ENCODE data around the gene CERKL.

Gene CERKL

GRCh38 chr2:181588546-181588945 lies 68.4 kb downstream of the CERKL start:
- no peak for TF ChIP-seq POLR2AphosphoS5 (IDR thresholded peaks at IDR 0.05; ENCODE audit: low read depth, low read length)
- TF ChIP-seq TAF1 (IDR thresholded peaks at IDR 0.05; ENCODE audit: low read depth, low read length) = no peak
- FAIRE-seq (no peak), DNase-seq (ENCODE audit: insufficient read length, low spot score) (no peak)

GRCh38 chr2:181586569-181587081 lies 70.3 kb downstream of the CERKL start:
- FAIRE-seq (peak; percentile 88), DNase-seq (ENCODE audit: insufficient read length, low spot score) (no peak)
- peak; percentile 58 for TF ChIP-seq PAX5 (IDR thresholded peaks at IDR 0.05; ENCODE audit: insufficient read depth, low read length, severe bottlenecking)
- no peak for TF ChIP-seq TAF1 (IDR thresholded peaks at IDR 0.05; ENCODE audit: low read depth, low read length)

GRCh38 chr2:181585732-181586131 lies 71.2 kb downstream of the CERKL start:
- FAIRE-seq (no peak), DNase-seq (ENCODE audit: insufficient read length, low spot score) (no peak)
- TF ChIP-seq TAF1 (IDR thresholded peaks at IDR 0.05; ENCODE audit: low read depth, low read length) = no peak
- no peak for TF ChIP-seq POLR2A (IDR thresholded peaks at IDR 0.05; ENCODE audit: low read depth, low read length)
- no peak for TF ChIP-seq POU2F2 (IDR thresholded peaks at IDR 0.05; ENCODE audit: low read depth, low read length)
- no peak for TF ChIP-seq PAX5 (IDR thresholded peaks at IDR 0.05; ENCODE audit: insufficient read depth, low read length, severe bottlenecking)
- TF ChIP-seq SPI1 (IDR thresholded peaks at IDR 0.05; ENCODE audit: low read depth, low read length) = no peak
- no peak for TF ChIP-seq POLR2AphosphoS5 (IDR thresholded peaks at IDR 0.05; ENCODE audit: low read depth, low read length)

- DNase-seq (ENCODE audit: insufficient read length, low spot score) (no peak), FAIRE-seq (peak; percentile 13)
- TF ChIP-seq SPI1 (IDR thresholded peaks at IDR 0.05; ENCODE audit: low read depth, low read length) = no peak
Observed at GRCh38 chr2:181581534-181581933, 75.4 kb downstream of the CERKL start.

- no peak for DNase-seq (ENCODE audit: insufficient read length, low spot score)
- no peak for FAIRE-seq
- TF ChIP-seq POLR2AphosphoS5 (IDR thresholded peaks at IDR 0.05; ENCODE audit: low read depth, low read length) = no peak
Observed at GRCh38 chr2:181578829-181579228, 78.1 kb downstream of the CERKL start.

- no peak for DNase-seq (ENCODE audit: insufficient read length, low spot score)
- no peak for TF ChIP-seq POLR2AphosphoS5 (IDR thresholded peaks at IDR 0.05; ENCODE audit: low read depth, low read length)
- no peak for TF ChIP-seq SPI1 (IDR thresholded peaks at IDR 0.05; ENCODE audit: low read depth, low read length)
- no peak for TF ChIP-seq PAX5 (IDR thresholded peaks at IDR 0.05; ENCODE audit: insufficient read depth, low read length, severe bottlenecking)
- TF ChIP-seq TAF1 (IDR thresholded peaks at IDR 0.05; ENCODE audit: low read depth, low read length) = no peak
- TF ChIP-seq POU2F2 (IDR thresholded peaks at IDR 0.05; ENCODE audit: low read depth, low read length) = no peak
- no peak for TF ChIP-seq POLR2A (IDR thresholded peaks at IDR 0.05; ENCODE audit: low read depth, low read length)
- FAIRE-seq = no peak
Observed at GRCh38 chr2:181576431-181576830, 80.5 kb downstream of the CERKL start.

GRCh38 chr2:181575650-181576025 lies 81.3 kb downstream of the CERKL start:
- DNase-seq (ENCODE audit: insufficient read length, low spot score) (no peak), FAIRE-seq (no peak)
- no peak for TF ChIP-seq SPI1 (IDR thresholded peaks at IDR 0.05; ENCODE audit: low read depth, low read length)
- TF ChIP-seq POLR2AphosphoS5 (IDR thresholded peaks at IDR 0.05; ENCODE audit: low read depth, low read length) = no peak
- TF ChIP-seq POLR2A (IDR thresholded peaks at IDR 0.05; ENCODE audit: low read depth, low read length) = no peak
- no peak for TF ChIP-seq POU2F2 (IDR thresholded peaks at IDR 0.05; ENCODE audit: low read depth, low read length)
- no peak for TF ChIP-seq PAX5 (IDR thresholded peaks at IDR 0.05; ENCODE audit: insufficient read depth, low read length, severe bottlenecking)
- TF ChIP-seq TAF1 (IDR thresholded peaks at IDR 0.05; ENCODE audit: low read depth, low read length) = no peak

- TF ChIP-seq PAX5 (IDR thresholded peaks at IDR 0.05; ENCODE audit: insufficient read depth, low read length, severe bottlenecking) (no peak), POU2F2 (IDR thresholded peaks at IDR 0.05; ENCODE audit: low read depth, low read length) (no peak), SPI1 (IDR thresholded peaks at IDR 0.05; ENCODE audit: low read depth, low read length) (no peak), POLR2AphosphoS5 (IDR thresholded peaks at IDR 0.05; ENCODE audit: low read depth, low read length) (no peak), TAF1 (IDR thresholded peaks at IDR 0.05; ENCODE audit: low read depth, low read length) (no peak), POLR2A (IDR thresholded peaks at IDR 0.05; ENCODE audit: low read depth, low read length) (no peak)
- DNase-seq (ENCODE audit: insufficient read length, low spot score) = no peak
- FAIRE-seq = no peak
Observed at GRCh38 chr2:181575024-181575649, 81.8 kb downstream of the CERKL start.

GRCh38 chr2:181574321-181574720 lies 82.6 kb downstream of the CERKL start:
- DNase-seq (ENCODE audit: insufficient read length, low spot score) (no peak), FAIRE-seq (no peak)
- TF ChIP-seq POU2F2 (IDR thresholded peaks at IDR 0.05; ENCODE audit: low read depth, low read length) (no peak), POLR2A (IDR thresholded peaks at IDR 0.05; ENCODE audit: low read depth, low read length) (no peak), TAF1 (IDR thresholded peaks at IDR 0.05; ENCODE audit: low read depth, low read length) (no peak), PAX5 (IDR thresholded peaks at IDR 0.05; ENCODE audit: insufficient read depth, low read length, severe bottlenecking) (no peak), SPI1 (IDR thresholded peaks at IDR 0.05; ENCODE audit: low read depth, low read length) (no peak), POLR2AphosphoS5 (IDR thresholded peaks at IDR 0.05; ENCODE audit: low read depth, low read length) (no peak)

GRCh38 chr2:181573140-181573736 lies 83.7 kb downstream of the CERKL start:
- TF ChIP-seq SPI1 (IDR thresholded peaks at IDR 0.05; ENCODE audit: low read depth, low read length) (no peak), PAX5 (IDR thresholded peaks at IDR 0.05; ENCODE audit: insufficient read depth, low read length, severe bottlenecking) (no peak), TAF1 (IDR thresholded peaks at IDR 0.05; ENCODE audit: low read depth, low read length) (no peak), POU2F2 (IDR thresholded peaks at IDR 0.05; ENCODE audit: low read depth, low read length) (no peak), POLR2AphosphoS5 (IDR thresholded peaks at IDR 0.05; ENCODE audit: low read depth, low read length) (no peak), POLR2A (IDR thresholded peaks at IDR 0.05; ENCODE audit: low read depth, low read length) (no peak)

More at GRCh38 chr2:181573140-181573736, 83.7 kb downstream of the CERKL start:
- DNase-seq (ENCODE audit: insufficient read length, low spot score) = no peak
- FAIRE-seq = no peak

Data from GM12891 (cell line).